Stimulated activated naive CD8-positive, alpha-beta T cell treated with anti-CD3 and anti-CD28 coated beads, Interleukin-15, amount 100 ng/mL, for 72 hours (primary cell): ENCODE measurements around the gene LIPC.

Experiments used
- ATAC-seq: fragments of 150-1000 bp; cut with Tn5 transposase; 2 replicates; pipeline ENCODE4 v1.10.0; 2021; ENCODE audit warnings: mild to moderate bottlenecking, moderate library complexity
- DNase-seq, 2 donors: peaks; one replicate each; pipeline ENCODE4 v3.0.0; 2021 to 2022
- H3K27ac Mint-ChIP-seq, 2 donors: one replicate each; pipeline ENCODE4 v1.8.0; 2022; ENCODE audit warnings: mild to moderate bottlenecking in 2 of 2, mixed read lengths in 2 of 2, moderate library complexity in 2 of 2
- H3K27me3 Mint-ChIP-seq: one replicate; pipeline ENCODE4 v1.8.0; 2022; ENCODE audit warnings: mixed read lengths
- H3K4me1 Mint-ChIP-seq: one replicate; pipeline ENCODE4 v1.8.0; 2022; ENCODE audit warnings: mild to moderate bottlenecking, mixed read lengths
- H3K4me3 Mint-ChIP-seq, 2 donors: one replicate each; pipeline ENCODE4 v1.8.0; 2022; ENCODE audit warnings: mild to moderate bottlenecking in 2 of 2, mixed read lengths in 2 of 2, moderate library complexity in 1 of 2
- H3K9me3 Mint-ChIP-seq, 2 donors: one replicate each; pipeline ENCODE4 v1.8.0; 2022; ENCODE audit warnings: mixed read lengths in 2 of 2

LIPC gene

DNA sequence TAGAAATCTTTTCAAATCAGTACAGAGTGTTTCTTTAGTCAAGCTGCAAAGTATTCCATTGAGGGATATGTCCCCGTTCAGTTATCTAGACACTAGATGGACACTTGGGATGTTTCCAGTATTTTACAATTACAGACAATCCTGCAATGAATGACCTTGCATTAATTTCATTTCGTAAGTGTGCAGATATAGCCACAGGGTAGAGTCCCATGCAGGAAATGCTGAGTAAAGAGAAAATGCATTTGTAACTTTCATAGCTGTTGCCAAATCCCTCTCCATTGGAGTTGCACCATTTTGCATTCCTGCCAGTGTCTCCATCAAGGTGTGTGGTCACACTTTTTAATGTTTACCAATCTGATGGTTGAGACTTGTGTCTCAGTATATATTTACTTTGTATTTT is 92.5 kb downstream of the LIPC start:
- Mint-ChIP-seq H3K4me1 (peaks cover 26% of the 10 kb centered on the region), H3K27ac (no peak overlapping the region), H3K27me3 (no peaks in the 10 kb centered on the region), H3K4me3 (no peak overlapping the region), H3K9me3 (no peaks in the 10 kb centered on the region)
- no peak for DNase-seq
- ATAC-seq: no peak

DNA sequence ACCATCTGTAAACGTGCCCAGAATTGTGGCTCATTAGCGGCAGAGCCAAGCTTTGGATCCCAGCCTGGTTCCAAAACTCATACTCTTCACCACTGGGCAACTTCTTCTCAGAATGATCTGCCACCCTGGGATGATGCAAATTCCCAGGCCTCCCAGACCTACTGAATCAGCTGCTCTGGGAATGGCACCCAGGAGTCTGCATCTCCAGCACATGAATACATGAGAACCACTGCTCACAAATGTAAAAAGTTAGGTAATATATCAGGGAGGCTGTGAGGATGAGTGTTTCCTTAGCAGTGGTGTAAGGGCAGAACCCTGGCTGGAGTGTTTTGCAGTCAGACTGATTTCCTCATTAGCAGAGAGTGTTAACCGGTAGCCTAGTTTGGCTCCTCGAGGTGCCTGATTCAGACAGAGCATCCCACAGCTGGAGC is 94.2 kb downstream of the LIPC start:
- no peaks in the 10 kb centered on the region for H3K9me3 Mint-ChIP-seq
- DNase-seq (no peak), ATAC-seq (no peak)
- H3K27ac Mint-ChIP-seq: no peak overlapping the region
- no peaks in the 10 kb centered on the region for H3K27me3 Mint-ChIP-seq
- no peak overlapping the region for H3K4me3 Mint-ChIP-seq
- peaks cover 11% of the 10 kb centered on the region for H3K4me1 Mint-ChIP-seq

DNA sequence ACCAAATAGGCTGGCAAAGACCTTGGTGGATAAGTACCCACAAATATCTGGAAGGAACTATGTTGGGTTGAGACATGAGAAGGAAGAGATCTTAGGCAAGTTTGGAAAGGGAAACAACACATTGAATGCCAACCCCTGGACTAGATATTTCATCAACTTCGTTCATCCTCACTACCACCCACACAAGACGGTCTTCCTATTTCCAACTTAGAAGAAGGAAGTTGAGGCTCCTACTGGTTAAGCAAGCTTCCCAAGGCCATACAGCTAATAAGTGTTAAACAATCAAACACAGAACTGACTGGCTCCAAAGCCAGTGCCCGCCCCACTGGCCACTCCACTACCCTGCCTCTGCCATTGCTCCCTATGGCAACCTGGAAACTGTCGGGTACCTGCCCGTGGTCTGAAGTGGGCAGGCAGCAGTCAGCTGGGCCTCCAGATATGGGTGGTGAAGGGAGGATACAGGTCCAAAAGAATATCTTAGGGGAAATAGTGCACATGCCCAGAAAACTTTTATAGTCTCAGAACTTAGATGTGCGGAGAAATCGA is 94.9 kb downstream of the LIPC start:
- peaks cover 4% of the 10 kb centered on the region for H3K4me1 Mint-ChIP-seq
- H3K27ac Mint-ChIP-seq: no peak overlapping the region
- DNase-seq (no peak), ATAC-seq (no peak)
- no peaks in the 10 kb centered on the region for H3K9me3 Mint-ChIP-seq
- H3K27me3 Mint-ChIP-seq: no peaks in the 10 kb centered on the region
- no peak overlapping the region for H3K4me3 Mint-ChIP-seq

DNA sequence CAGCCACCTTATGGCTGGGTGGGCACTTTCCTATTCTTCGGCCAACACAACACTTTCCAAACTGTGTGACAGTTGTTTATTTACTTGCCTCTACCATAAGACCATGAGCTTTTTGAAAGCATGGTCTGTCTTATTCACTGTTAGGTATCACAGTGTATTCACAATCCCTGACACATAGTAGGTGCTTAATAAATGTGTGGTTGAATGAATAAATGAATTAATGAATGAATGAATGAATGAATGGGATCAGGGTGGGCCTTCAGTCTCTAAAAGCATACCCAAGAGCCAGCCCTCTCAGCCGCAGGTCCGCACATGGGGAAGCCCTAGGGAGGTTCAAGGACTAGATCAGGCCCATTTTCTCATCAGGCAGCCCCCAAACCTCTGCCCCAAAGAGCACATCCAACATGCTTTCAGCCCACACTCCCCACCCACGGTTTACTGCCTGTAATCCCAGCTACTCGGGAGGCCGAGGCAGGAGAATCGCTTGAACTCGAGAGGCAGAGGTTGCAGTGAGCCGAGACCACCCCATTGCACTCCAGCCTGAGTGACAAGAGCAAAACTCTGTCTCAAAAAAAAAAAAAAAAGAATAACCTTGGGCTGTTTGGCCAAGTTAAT is 95.9 kb downstream of the LIPC start:
- no peak for ATAC-seq

DNA sequence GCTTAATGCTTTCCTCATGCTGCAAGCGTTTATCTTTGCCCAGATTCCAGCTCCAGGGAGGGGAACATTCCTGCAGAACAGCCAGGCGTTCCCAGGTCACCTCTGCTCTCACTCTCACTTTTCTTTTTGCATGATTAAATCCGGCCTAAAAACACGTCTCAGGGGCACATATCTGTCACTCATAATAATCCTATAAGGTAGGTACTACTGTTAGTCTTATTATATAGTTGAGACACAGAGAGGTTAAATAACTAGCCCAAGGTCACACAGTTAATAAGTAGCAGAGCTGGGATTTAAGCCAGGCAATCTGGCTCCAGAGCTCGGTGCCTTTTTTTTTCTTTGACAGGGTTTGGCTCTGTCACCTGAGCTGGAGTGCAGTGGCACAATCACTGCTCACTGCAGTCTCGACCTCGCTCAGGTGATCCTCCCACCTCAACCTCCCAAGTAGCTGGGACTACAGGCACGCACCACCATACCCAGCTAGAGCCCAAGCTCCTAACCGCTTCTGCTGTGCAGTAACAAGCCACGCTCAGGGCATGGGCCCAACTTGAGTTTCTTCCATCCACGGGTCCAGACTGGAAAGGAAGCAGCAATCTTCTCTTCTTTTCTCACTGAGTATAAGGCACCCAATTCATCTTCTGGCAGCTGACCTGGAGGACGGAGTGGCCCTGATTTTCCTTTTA is 96.5 kb downstream of the LIPC start:
- ATAC-seq (no peak), DNase-seq (no peak)
- H3K27ac Mint-ChIP-seq: no peak overlapping the region
- no peaks in the 10 kb centered on the region for H3K4me1 Mint-ChIP-seq
- no peaks in the 10 kb centered on the region for H3K27me3 Mint-ChIP-seq
- H3K9me3 Mint-ChIP-seq: no peaks in the 10 kb centered on the region
- H3K4me3 Mint-ChIP-seq: no peak overlapping the region

More for the DNA sequence above, 95.9 kb downstream of the LIPC start:
- no peaks in the 10 kb centered on the region for H3K9me3 Mint-ChIP-seq
- DNase-seq: no peak
- H3K27me3 Mint-ChIP-seq: no peaks in the 10 kb centered on the region
- no peaks in the 10 kb centered on the region for H3K4me1 Mint-ChIP-seq
- no peak overlapping the region for H3K27ac Mint-ChIP-seq
- H3K4me3 Mint-ChIP-seq: no peak overlapping the region

DNA sequence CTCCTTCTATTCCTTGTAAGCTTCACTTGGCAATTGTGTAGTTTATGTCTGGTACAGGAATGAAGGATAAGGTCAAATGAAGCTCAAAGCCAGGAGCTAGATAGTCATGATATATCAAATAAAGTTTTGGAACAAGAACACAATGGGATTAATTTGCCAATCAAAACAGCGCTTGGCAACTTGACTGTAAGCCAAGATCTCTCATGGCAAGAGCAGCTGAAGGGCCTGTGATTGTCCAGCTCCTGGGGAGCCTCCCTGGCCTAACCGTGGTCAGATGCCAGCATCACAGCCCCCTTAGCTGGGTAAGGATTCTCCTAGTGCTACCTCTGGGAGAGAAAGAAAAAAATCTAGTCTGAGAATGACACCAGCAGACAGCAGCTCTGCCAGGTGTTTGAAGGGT is 97.2 kb downstream of the LIPC start:
- no peaks in the 10 kb centered on the region for H3K9me3 Mint-ChIP-seq
- no peaks in the 10 kb centered on the region for H3K4me1 Mint-ChIP-seq
- no peak for DNase-seq
- H3K4me3 Mint-ChIP-seq: no peak overlapping the region
- H3K27ac Mint-ChIP-seq: no peak overlapping the region
- no peaks in the 10 kb centered on the region for H3K27me3 Mint-ChIP-seq
- ATAC-seq: no peak

DNA sequence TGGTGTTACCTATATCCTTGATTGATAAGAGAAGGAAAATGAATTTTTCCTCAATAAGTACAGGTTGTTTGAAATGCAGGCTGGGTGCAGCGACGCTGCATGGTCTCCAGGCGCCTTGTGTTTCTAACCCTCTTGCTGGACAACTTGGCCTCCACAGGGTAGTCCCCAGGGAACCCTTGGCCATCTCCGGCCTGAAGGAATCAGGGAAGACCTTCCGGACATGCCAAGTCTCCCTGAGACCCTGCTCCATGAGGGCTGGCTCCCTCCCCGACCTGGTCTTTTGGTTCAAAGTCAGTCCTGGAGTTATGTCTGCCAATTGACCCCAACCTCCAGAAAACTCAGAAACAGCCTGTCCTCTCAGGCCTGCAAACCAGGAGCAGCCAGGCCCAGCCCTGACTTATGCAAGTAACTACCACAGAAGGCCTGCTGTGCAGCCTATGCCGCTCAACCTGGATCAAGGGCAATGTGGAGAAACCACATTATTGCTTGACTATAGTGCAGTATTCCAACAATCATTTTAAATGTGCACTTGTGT is 98.3 kb downstream of the LIPC start:
- no peak overlapping the region for H3K27ac Mint-ChIP-seq
- ATAC-seq: no peak
- H3K4me1 Mint-ChIP-seq: no peaks in the 10 kb centered on the region
- H3K4me3 Mint-ChIP-seq: no peak overlapping the region
- no peaks in the 10 kb centered on the region for H3K27me3 Mint-ChIP-seq
- DNase-seq: no peak
- no peaks in the 10 kb centered on the region for H3K9me3 Mint-ChIP-seq

DNA sequence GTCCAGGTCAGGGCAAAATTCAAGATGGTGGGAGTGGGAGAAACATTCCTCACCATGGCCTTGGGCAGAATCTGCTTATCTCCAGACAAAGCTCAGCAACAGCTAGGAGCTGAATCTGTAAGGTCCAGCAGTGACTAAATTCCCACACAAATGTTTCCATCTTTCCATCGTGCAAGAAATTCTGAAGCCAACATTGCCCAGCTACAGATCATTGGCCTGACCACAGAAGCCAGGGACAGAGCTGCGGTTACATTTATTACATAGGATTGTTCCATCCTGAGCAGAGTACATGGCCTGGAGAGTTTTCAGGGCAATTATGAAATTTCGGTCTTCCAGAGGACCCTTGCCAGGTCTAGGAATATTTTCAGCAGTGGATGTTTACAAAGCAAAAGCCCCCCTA is 100.3 kb downstream of the LIPC start:
- H3K4me1 Mint-ChIP-seq: no peaks in the 10 kb centered on the region
- ATAC-seq (no peak), DNase-seq (no peak)
- no peaks in the 10 kb centered on the region for H3K9me3 Mint-ChIP-seq
- no peak overlapping the region for H3K4me3 Mint-ChIP-seq
- H3K27ac Mint-ChIP-seq: no peak overlapping the region
- no peaks in the 10 kb centered on the region for H3K27me3 Mint-ChIP-seq

DNA sequence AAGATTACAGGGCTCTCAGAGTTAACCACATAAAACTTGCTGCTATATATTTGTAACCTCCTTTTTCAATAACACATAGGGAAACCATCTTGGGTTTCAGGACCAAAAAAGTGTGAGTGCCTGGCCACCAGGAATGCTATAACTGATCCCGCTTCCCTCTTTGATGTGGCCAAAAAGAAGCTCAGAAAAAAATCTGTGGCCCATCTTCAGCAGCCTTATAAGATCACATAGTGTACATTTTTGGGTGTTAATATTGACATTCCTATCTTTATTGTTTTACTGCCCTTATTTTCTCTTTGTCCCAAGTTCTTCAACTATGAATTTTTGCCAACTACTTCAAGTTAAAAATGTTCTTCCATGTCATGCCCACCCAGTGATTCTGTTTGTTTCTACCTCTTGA is 102.8 kb downstream of the LIPC start:
- Mint-ChIP-seq H3K27me3 (no peaks in the 10 kb centered on the region), H3K9me3 (no peaks in the 10 kb centered on the region)

DNA sequence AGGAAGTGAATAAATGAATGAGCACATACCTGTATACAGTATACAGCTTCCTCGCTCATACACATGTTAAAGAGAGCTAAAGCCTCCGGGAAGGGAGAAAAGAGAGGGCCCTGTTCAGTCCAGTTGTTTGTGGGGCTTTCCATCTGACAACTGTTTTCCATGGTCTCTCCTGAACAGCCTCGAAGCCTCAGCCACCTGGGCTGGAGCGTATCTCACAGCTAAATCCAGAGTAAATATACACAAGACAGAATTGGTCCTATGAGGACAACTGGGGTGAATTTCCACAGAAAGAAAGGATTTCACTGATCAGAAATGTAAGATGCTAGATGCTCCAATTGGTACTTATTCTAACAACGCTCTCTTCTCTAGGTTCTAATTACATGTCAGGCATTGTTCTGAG is 103.5 kb downstream of the LIPC start:
- H3K27ac Mint-ChIP-seq: no peak overlapping the region

More for the DNA sequence above, 102.8 kb downstream of the LIPC start:
- no peak overlapping the region for H3K27ac Mint-ChIP-seq
- no peak overlapping the region for H3K4me3 Mint-ChIP-seq
- ATAC-seq: no peak
- no peaks in the 10 kb centered on the region for H3K4me1 Mint-ChIP-seq
- DNase-seq: no peak

DNA sequence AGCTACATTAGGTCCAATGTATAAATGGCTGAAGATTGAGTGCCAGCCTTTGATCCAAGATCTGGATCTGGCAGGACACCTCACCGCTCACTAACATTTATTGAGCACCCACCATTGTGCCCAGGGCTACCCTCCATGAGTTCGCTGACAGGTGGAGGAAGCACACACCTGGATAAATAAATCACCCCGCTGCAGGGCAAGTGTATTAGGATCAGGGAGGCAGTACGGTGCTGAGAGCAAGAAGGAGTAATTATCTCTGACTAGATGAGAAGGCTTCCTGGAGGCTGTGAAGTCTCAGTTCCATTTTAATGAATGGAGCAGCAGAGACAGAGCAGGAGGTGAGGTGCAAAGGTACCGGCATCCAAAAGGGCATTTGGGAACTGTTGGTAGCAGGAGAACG is 104.1 kb downstream of the LIPC start:
- Mint-ChIP-seq H3K27me3 (no peaks in the 10 kb centered on the region), H3K4me1 (no peaks in the 10 kb centered on the region), H3K9me3 (no peaks in the 10 kb centered on the region), H3K4me3 (no peak overlapping the region), H3K27ac (peak overlapping the region in 1 of 2 donors; percentile 5)
- ATAC-seq (no peak), DNase-seq (no peak)

More for the DNA sequence above, 103.5 kb downstream of the LIPC start:
- Mint-ChIP-seq H3K9me3 (no peaks in the 10 kb centered on the region), H3K4me1 (no peaks in the 10 kb centered on the region), H3K27me3 (no peaks in the 10 kb centered on the region), H3K4me3 (no peak overlapping the region)
- ATAC-seq (no peak), DNase-seq (no peak)

DNA sequence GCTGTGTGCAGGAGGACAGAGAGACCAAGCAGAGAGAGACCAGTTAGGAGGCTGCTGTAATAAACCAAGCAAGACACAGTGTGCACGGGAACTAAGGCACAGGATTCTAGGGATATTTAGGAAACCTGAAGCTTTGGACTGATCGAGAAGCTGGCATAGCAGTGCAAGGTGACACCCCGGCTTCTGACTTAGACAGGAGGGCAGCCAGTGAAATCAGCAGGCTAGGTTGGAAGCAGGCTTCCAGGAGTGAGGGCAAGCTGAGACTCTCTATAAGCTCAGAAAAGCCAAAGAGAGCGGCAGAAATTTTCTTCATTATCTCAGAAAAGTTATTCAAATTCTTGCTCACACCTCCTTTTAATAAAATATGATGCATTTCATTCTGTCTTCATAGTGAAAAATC is 104.6 kb downstream of the LIPC start:
- DNase-seq (no peak), ATAC-seq (no peak)
- Mint-ChIP-seq H3K27me3 (no peaks in the 10 kb centered on the region), H3K4me3 (no peak overlapping the region), H3K4me1 (no peaks in the 10 kb centered on the region), H3K9me3 (no peaks in the 10 kb centered on the region), H3K27ac (no peak overlapping the region)

DNA sequence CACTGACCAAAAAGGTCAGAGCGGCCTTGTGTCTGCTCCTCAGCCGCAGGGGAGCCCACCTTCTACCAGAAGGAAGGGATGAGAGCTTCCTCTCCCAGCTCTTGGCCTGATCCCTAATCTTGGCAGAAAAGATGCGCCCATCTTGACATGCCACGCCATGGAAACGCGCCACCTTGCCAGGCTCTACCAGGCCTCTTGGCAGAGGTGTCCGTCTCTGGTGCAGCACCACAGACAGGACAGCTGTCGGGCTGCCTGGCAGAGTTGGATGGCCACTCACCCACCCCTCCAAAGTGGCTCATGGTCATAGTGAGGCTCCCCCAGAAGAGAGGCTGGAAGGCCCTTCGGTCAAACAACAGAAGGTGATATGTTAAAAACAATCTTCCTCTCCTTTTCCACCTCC is 105.2 kb downstream of the LIPC start:
- H3K4me3 Mint-ChIP-seq: no peak overlapping the region
- H3K4me1 Mint-ChIP-seq: no peaks in the 10 kb centered on the region
- H3K27me3 Mint-ChIP-seq: no peaks in the 10 kb centered on the region
- H3K27ac Mint-ChIP-seq: no peak overlapping the region
- DNase-seq (no peak), ATAC-seq (no peak)
- H3K9me3 Mint-ChIP-seq: no peaks in the 10 kb centered on the region

DNA sequence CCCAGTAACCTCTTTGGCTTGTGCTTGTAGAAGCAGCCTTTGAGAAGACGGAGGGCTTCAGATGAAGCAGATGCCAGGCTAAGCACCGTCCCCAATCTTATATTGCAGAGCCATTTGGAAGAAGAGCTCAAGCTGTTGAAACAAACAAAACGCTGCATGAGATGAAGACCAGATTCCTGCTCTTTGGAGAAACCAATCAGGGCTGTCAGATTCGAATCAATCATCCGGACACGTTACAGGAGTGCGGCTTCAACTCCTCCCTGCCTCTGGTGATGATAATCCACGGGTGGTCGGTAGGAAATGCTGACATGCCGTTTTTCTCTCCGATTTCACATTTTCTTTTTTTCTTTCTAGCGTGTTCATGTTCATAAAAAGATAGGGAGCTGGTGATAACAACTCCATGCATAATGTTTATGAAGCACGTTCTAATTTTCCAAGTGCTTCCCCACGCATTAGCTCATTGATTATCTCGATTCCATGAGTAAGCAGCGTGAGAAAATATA is 106.5 kb downstream of the LIPC start:
- no peak overlapping the region for H3K27ac Mint-ChIP-seq
- H3K9me3 Mint-ChIP-seq: no peaks in the 10 kb centered on the region
- no peaks in the 10 kb centered on the region for H3K27me3 Mint-ChIP-seq
- ATAC-seq (no peak), DNase-seq (no peak)
- H3K4me3 Mint-ChIP-seq: no peak overlapping the region
- no peaks in the 10 kb centered on the region for H3K4me1 Mint-ChIP-seq

DNA sequence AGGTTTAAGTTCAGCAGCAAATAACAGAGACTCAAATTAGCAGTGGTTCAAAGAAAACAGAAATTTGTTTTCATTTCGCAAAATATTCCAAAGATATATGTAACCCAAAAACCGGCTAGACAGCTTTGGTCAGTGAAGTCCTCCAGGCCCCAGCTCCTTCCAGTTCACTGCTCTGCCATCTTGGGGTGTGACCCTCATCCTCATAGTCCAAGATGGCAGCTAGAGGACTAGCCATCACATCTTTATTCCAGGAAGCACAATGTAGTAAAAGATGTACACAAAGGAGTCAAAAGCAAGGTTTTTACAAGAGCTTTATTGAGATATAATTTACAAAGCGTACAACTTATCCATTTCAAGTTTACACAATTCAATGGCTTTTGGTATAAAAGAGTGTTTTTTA is 107.1 kb downstream of the LIPC start:
- Mint-ChIP-seq H3K27me3 (no peaks in the 10 kb centered on the region), H3K4me1 (no peaks in the 10 kb centered on the region), H3K4me3 (no peak overlapping the region), H3K27ac (no peak overlapping the region), H3K9me3 (no peaks in the 10 kb centered on the region)
- ATAC-seq: no peak
- no peak for DNase-seq

DNA sequence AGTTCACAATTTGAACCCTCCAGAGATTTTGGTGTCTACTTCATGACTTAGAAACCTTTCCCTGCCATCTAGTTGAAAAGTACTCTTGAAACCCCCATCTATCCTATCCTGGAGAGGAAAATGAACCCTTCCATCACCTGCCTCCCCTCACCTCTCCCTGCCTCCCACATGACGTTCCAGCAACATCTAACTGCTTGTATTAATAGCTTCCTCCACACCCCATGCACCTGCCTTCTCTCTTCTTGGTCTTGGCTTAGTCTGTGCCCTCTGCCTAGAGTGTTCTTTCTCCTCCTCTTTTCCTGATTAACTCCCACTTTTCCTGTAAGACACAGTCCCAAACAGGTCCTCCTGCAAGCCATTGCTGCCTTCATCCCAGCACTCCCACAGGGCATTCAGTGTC is 107.8 kb downstream of the LIPC start:
- ATAC-seq (no peak), DNase-seq (no peak)
- no peaks in the 10 kb centered on the region for H3K4me1 Mint-ChIP-seq
- no peak overlapping the region for H3K4me3 Mint-ChIP-seq
- peak overlapping the region in 1 of 2 donors; percentile 59 for H3K27ac Mint-ChIP-seq
- H3K27me3 Mint-ChIP-seq: no peaks in the 10 kb centered on the region
- no peaks in the 10 kb centered on the region for H3K9me3 Mint-ChIP-seq
